AG20443 (cell line): ENCODE measurements around the gene KLHL22.
A peak's percentile ranks its signal among the peaks of the same experiment; 100 is the strongest.

Source experiments
- DNase-seq: peaks from one replicate; pipeline ENCODE4 v3.0.0; 2012; ENCODE audit warnings: low spot score, mixed read lengths

Gene KLHL22

GRCh38 chr22:20449819-20450550, 45.6 kb downstream of the KLHL22 start:
- DNase-seq = no peak

GRCh38 chr22:20448630-20449029, 47.0 kb downstream of the KLHL22 start:
- no peak for DNase-seq

- no peak for DNase-seq
Observed at GRCh38 chr22:20446383-20446970, 49.1 kb downstream of the KLHL22 start.

- DNase-seq = no peak
Observed at GRCh38 chr22:20444325-20444724, 51.3 kb downstream of the KLHL22 start.

GRCh38 chr22:20442485-20443284, 52.9 kb downstream of the KLHL22 start:
- no peak for DNase-seq

GRCh38 chr22:20441631-20442484, 53.7 kb downstream of the KLHL22 start:
- peak; percentile 59 for DNase-seq

GRCh38 chr22:20440637-20441591, 54.7 kb downstream of the KLHL22 start:
- no peak for DNase-seq

GRCh38 chr22:20439928-20440575, 55.5 kb downstream of the KLHL22 start:
- DNase-seq = no peak

GRCh38 chr22:20439556-20439927, 56.1 kb downstream of the KLHL22 start:
- DNase-seq = no peak

GRCh38 chr22:20438678-20439492, 56.7 kb downstream of the KLHL22 start:
- DNase-seq = peak; percentile 84

- no peak for DNase-seq
Observed at GRCh38 chr22:20438427-20438677, 57.2 kb downstream of the KLHL22 start.

- peak; percentile 96 for DNase-seq
Observed at GRCh38 chr22:20437613-20438426, 57.8 kb downstream of the KLHL22 start, which contains the start of gene SCARF2. TSS of gene SCARF2 (minus strand) at chr22:20437825. CDS start at chr22:20437754, 71 bp downstream.

- peak; percentile 38 for DNase-seq
Observed at GRCh38 chr22:20436768-20437612, 58.6 kb downstream of the KLHL22 start.

GRCh38 chr22:20436307-20436767, 59.3 kb downstream of the KLHL22 start:
- DNase-seq = peak; percentile 90

- no peak for DNase-seq
Observed at GRCh38 chr22:20435436-20436306, 59.9 kb downstream of the KLHL22 start.

GRCh38 chr22:20434773-20435172, 60.8 kb downstream of the KLHL22 start:
- no peak for DNase-seq

- DNase-seq = peak; percentile 3
Observed at GRCh38 chr22:20434264-20434751, 61.3 kb downstream of the KLHL22 start.
